Psoas muscle (tissue), 8 donors: ENCODE results near the gene FRZB. TPM values are rescaled to one million over a fixed set of nuclear protein-coding genes. Genes with fewer than 3 reads are reported as not detected.

Source experiments
- ATAC-seq, 4 donors: fragments of 200-7000 bp; cut with Tn5 transposase; one replicate each; pipeline ENCODE4 v1.9.1; 2020; ENCODE audit warnings: moderate library complexity in 3 of 4, mild to moderate bottlenecking in 2 of 4
- DNase-seq, 2 donors: peaks; one replicate each; pipeline ENCODE4 v3.0.0-alpha.2; 2020
- H3K27ac ChIP-seq: fragments of 200-600 bp; one replicate; pipeline ENCODE4 v1.8.0; 2022
- H3K27me3 ChIP-seq, 3 donors: fragments of 200-600 bp in 1 of 3; one replicate each; pipeline versions ENCODE4 v1.6.1 to v1.8.0; 2013 to 2022; ENCODE audit warnings: low read length in 2 of 3, mild to moderate bottlenecking in 2 of 3, moderate library complexity in 1 of 3; ENCODE audit not compliant: insufficient read depth in 3 of 3
- H3K36me3 ChIP-seq, 2 donors: fragments of 200-600 bp in 1 of 2; one replicate each; pipeline versions ENCODE4 v1.6.1 to v1.8.0; 2013 to 2022; ENCODE audit warnings: low read depth in 1 of 2, mild to moderate bottlenecking in 1 of 2, moderate library complexity in 1 of 2; ENCODE audit not compliant: insufficient read depth in 1 of 2
- H3K4me1 ChIP-seq: fragments of 200-600 bp; one replicate; pipeline ENCODE4 v1.8.0; 2022
- H3K4me3 ChIP-seq: fragments of 200-600 bp; one replicate; pipeline ENCODE4 v1.8.0; 2022; ENCODE audit warnings: mild to moderate bottlenecking
- H3K9me3 ChIP-seq: fragments of 200-600 bp; one replicate; pipeline ENCODE4 v1.8.0; 2022
- CTCF ChIP-seq: fragments of 200-600 bp; IDR thresholded peaks from one replicate; pipeline ENCODE4 v1.8.0; 2022; ENCODE audit warnings: antibody characterized with exemption
- WGBS, 3 donors: extraction: QIAGEN DNeasy Blood & Tissue Kit; methylation state at CpG; one replicate each; pipeline versions ENCODE4 v1.1.6 to v1.1.7; 2013; 5-methylcytosine and 5-hydroxymethylcytosine counted together
- intact Hi-C, 2 donors: fragments of 100-400 bp; cut with DNase I; formaldehyde crosslinking; loops; one replicate each; pipeline versions ENCODE4 v1.11.0 to v1.14.2; 2022
- polyA plus RNA-seq, 3 donors: library from polyadenylated mRNA; stranded (reverse); fragments of 200-250 nt; gene quantifications; one replicate each; pipeline ENCODE4 v1.2.3, GENCODE V29; 2013
- total RNA-seq, 4 donors: library from RNA; stranded (reverse); fragmentation: NEBNext Ultra II Directional in 2 of 4; extraction: Animal tissue kit (Norgen Biotek cat#: 25700) in 2 of 4; gene quantifications; one replicate each; pipeline versions ENCODE4 v1.2.1 to v1.2.4, GENCODE V29; 2021 to 2023
- donor health status: healthy with polysubstance abuse.
- donor health status: DM: no; HTN: no; CAD: no; lungs with moderate emphysema.
- donor health status: Bipolar disorder and iron deficiency.
- donor health status: healthy.
- donor health status: DM: yes; HTN: yes; CAD: no.
- donor health status: DM: no; HTN: no; CAD: no.
- donor health status: DM: no; HTN: no; CAD: no.
- donor health status: DM: yes; HTN: yes; CAD: no.

The FRZB gene
- total and polyA plus RNA-seq, 7 donors: 0.57 to 19.8 (median 2.7) TPM

- no peaks in the 10 kb centered on the region for H3K36me3 ChIP-seq
- TF ChIP-seq CTCF: no peak
- no peaks in the 10 kb centered on the region for H3K4me1 ChIP-seq
- 66 to 72% (median 69%) methylated on average over 5 of the region's 5 CpGs for WGBS, 3 donors
- H3K27ac ChIP-seq: no peak overlapping the region
- H3K27me3 ChIP-seq: no peaks in the 10 kb centered on the region
- intact Hi-C loops: no loop called here
- no peak for ATAC-seq
- no peak overlapping the region for H3K4me3 ChIP-seq
- DNase-seq: no peak
- peaks cover 8% of the 10 kb centered on the region for H3K9me3 ChIP-seq
Observed at GRCh38 chr2:182854375-182855105, 11.9 kb downstream of the FRZB start.

GRCh38 chr2:182852801-182853200 lies 13.6 kb downstream of the FRZB start:
- no peaks in the 10 kb centered on the region for H3K27me3 ChIP-seq
- ATAC-seq (no peak), DNase-seq (no peak)
- H3K9me3 ChIP-seq: peaks cover 8% of the 10 kb centered on the region
- no peaks in the 10 kb centered on the region for H3K4me1 ChIP-seq
- 29 to 54% (median 42%) methylated on average over 1 of the region's 1 CpG for WGBS, 3 donors
- intact Hi-C loops: no loop called here
- TF ChIP-seq CTCF: no peak
- no peak overlapping the region for H3K27ac ChIP-seq
- H3K4me3 ChIP-seq: no peak overlapping the region
- H3K36me3 ChIP-seq: no peaks in the 10 kb centered on the region

- TF ChIP-seq CTCF: no peak
- ATAC-seq (peak; percentile 46 to 68 (median 64)), DNase-seq (peak in 1 of 2 donors; percentile 45)
- Histone ChIP-seq H3K9me3 (peaks cover 4% of the 10 kb centered on the region), H3K27ac (no peak overlapping the region), H3K4me1 (no peaks in the 10 kb centered on the region), H3K4me3 (no peak overlapping the region), H3K27me3 (no peaks in the 10 kb centered on the region), H3K36me3 (no peaks in the 10 kb centered on the region)
- WGBS, 3 donors: 89 to 100% (median 90%) methylated on average over 1 of the region's 1 CpG
- intact Hi-C loops: no loop called here
Observed at GRCh38 chr2:182852090-182852489, 14.3 kb downstream of the FRZB start.

GRCh38 chr2:182845794-182846417 lies 20.5 kb downstream of the FRZB start:
- Histone ChIP-seq H3K27ac (peak overlapping the region; percentile 48), H3K4me1 (no peaks in the 10 kb centered on the region), H3K9me3 (no peaks in the 10 kb centered on the region), H3K4me3 (peak overlapping the region; percentile 43), H3K27me3 (no peaks in the 10 kb centered on the region), H3K36me3 (no peaks in the 10 kb centered on the region)
- TF ChIP-seq CTCF: no peak
- intact Hi-C loops: no loop called here
- ATAC-seq (peak; percentile 46 to 81 (median 65)), DNase-seq (no peak)
- WGBS, 3 donors: 19 to 46% (median 26%) methylated on average over 3 of the region's 3 CpGs
